GM13976 (cell line): ENCODE results near the gene PTPN23.

Experiments
- DNase-seq: peaks from one replicate; pipeline ENCODE4 v3.0.0; 2012; ENCODE audit warnings: low spot score
- in situ Hi-C: fragments of 300-500 bp; cut with MboI; formaldehyde crosslinking; loops from one replicate; pipeline ENCODE4 v1.12.0; 2022; ENCODE audit warnings: low sequenced_read_pairs, mixed read lengths, inconsistent platforms; ENCODE audit not compliant: unreplicated experiment
- TF ChIP-seq, protein P1 (sequence below): IDR thresholded peaks from 2 replicates; pipeline ENCODE4 v1.5.1; 2012; ENCODE audit warnings: borderline replicate concordance, mild to moderate bottlenecking; ENCODE audit not compliant: insufficient read depth; ENCODE audit errors: extremely low read depth, missing control alignments, control extremely low read depth

PTPN23 gene

DNA sequence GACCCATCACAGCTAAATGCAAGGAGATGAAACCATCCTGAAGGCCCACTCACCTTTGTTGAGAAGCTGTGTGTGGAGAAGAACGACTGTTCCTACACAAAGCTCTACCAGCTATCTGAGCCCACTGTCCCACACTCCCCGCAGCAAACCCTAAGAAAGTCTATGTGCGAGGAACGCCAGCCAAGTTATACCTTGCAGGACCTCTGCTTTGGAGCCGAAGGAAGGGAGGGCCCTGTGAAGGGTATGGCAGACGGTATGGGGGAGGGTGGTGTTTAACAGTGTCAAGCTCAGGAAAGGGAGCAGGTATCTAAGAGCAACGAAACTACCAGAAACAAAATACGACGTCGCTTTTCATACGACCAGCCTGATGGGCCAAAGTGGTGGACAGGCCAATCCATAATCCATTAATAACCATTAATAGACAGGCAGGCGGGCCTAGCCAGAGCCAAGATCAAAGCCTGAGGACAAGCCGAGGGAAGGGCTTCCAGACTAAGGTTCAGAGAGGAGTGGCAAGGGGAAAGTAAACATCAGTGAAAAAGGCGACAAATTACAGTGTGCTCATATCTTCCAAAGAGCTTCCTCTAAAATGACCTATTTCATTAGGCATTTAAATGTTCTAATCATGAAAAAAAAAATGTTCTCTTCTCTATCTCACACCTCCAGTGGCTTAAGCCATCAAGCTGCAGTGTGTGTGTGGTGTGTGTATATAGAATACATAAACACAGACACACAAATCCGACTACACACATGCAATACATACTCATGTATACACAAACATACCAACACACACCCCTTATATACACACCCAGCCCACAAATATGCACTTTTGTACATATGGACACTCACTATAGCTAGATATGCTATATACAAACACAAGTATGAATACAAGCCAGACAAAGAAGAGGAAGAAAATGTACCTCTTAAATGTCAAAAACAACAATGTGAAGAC is 43.9 kb downstream of the PTPN23 start:
- TF ChIP-seq, protein P1, sequence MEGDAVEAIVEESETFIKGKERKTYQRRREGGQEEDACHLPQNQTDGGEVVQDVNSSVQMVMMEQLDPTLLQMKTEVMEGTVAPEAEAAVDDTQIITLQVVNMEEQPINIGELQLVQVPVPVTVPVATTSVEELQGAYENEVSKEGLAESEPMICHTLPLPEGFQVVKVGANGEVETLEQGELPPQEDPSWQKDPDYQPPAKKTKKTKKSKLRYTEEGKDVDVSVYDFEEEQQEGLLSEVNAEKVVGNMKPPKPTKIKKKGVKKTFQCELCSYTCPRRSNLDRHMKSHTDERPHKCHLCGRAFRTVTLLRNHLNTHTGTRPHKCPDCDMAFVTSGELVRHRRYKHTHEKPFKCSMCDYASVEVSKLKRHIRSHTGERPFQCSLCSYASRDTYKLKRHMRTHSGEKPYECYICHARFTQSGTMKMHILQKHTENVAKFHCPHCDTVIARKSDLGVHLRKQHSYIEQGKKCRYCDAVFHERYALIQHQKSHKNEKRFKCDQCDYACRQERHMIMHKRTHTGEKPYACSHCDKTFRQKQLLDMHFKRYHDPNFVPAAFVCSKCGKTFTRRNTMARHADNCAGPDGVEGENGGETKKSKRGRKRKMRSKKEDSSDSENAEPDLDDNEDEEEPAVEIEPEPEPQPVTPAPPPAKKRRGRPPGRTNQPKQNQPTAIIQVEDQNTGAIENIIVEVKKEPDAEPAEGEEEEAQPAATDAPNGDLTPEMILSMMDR = no peak
- no peak for DNase-seq
- in situ Hi-C loops = no loop called here

- TF ChIP-seq, protein P1 = no peak
- DNase-seq = no peak
- in situ Hi-C loops = no loop called here
Measured at GRCh38 chr3:47425383-47425778, 44.6 kb downstream of the PTPN23 start.

GRCh38 chr3:47425959-47426358 is 45.1 kb downstream of the PTPN23 start:
- no peak for DNase-seq
- TF ChIP-seq, protein P1 = no peak
- in situ Hi-C loops = no loop called here

GRCh38 chr3:47427866-47428265 is 47.0 kb downstream of the PTPN23 start:
- TF ChIP-seq, protein P1 = no peak
- no peak for DNase-seq
- in situ Hi-C loops = no loop called here

DNA sequence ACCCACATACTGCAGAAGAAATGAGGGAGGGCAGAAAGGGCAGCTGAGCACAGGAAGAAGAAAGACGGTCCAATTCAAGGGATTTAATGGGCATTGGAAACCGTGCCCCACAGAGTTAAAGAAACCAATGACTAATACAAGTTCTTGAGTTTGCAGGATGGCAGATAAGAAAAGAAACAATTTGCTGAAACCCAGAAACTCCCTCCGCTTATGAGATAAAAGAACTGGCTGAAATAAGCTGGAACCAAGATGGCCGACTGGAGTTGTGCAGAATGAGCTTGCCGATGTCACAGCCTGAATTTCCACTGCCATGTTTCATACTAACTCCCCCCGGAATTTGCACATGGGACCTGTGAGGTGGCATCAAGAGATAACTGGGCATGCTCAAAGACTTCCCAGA is 47.8 kb downstream of the PTPN23 start:
- TF ChIP-seq, protein P1 = no peak
- in situ Hi-C loops = no loop called here
- no peak for DNase-seq

DNA sequence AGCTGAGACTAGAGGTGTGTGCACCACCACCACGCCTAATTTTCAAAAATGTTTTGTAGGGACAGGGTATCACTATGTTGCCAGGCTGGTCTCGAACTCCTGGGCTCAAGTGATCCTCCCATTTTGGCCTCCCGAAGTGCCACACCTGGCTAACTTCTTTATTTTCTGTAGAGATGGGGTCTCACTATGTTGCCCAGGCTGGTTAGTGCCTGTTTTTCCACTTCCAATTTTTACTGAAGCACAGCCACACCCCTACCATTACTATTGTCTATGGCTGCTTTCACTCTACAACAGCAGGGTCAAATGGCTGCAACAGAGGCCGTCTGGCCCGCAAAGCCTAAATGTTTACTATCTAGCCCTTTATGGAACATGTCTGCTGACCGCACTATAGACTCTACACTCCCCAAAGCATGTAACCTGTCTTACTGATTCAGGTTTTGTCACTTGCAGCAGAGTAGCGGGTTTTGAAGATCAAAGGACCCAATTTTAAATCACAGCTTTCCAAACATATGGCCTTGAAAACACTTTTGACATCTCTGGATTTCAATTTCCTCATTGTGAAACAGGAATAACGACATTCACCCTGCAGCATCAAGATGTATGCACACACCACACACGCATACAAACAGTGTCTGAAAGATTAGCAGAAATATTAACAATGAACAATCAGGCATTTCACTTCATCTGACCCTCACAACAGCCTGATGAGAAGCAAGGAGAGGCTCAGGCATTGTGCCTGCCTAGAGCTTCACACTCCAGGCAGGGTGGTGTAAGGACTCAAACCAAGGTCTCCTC is 48.9 kb downstream of the PTPN23 start:
- in situ Hi-C loops = no loop called here
- TF ChIP-seq, protein P1 = no peak
- DNase-seq = no peak
